ENCODE data around the gene ADAM17.
A peak's percentile ranks its signal among the peaks of the same experiment; 100 is the strongest.
"Not testable (repeated sequence)": the region's sequence is repeated elsewhere in the genome, so short reads cannot be mapped to it uniquely, and the experiment has no call there.

ADAM17 gene

GRCh38 chr2:9555297-9556120 is at the start of gene ADAM17:
Gene ADAM17, minus strand, starts transcription at chr2:9555830. Its CDS starts 225 bp downstream, at chr2:9555605.
- DNase-seq, result peak; percentile 71

- DNase-seq, result no peak
These were observed 46.8 kb upstream of the ADAM17 start for GRCh38 chr2:9602412-9602811.

- DNase-seq, result no peak
These were observed 45.8 kb upstream of the ADAM17 start for GRCh38 chr2:9601397-9601796.

DNA sequence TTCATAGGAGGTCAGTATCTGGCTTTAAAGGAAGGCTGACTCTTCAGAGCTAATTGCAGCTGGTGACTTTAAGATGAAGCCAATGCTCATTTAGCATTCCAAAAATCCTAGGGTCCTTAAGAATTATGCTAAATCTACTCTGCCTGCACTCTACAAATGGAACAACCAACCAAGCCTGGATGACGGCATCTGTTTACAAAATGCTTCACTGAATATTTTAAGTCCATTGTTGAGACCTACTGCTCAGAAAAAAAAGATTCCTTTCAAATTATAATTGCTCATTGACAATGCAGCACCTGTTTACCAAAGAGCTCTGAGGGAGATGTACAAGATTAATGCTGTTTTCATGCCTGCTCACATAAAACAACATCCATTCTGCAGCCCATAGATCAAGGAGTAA is 43.8 kb upstream of the ADAM17 start:
- DNase-seq, result no peak

DNA sequence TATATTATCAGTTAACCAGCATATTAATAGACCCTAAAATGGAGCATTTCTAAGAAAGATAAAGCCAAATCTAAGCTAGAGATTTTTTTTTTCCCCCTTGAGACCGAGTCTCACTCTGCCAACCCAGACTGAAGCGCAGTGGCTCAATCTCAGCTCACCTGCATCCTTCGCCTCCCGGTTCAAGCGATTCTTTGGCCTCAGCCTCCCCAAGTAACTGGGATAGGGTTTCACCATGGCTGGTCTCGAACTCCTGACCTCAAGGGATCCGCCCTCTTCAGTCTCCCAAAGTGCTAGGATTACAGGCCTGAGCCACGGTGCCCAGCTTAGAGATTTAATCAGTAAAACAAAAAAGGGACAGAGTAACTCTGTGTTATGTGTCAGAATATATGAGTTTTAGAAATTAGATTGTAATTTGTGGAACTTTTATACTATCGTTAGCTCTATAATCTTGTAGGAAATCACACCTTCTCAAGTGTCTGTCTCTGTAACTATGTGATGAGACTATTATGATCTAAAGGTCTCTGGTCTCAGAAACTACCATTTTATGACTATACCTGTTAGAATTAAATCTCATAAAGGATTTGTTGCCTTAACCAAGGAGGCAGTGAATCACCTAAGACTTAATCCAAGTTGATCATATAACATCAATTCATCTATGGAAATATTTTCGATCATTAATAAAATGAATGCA is 41.1 kb upstream of the ADAM17 start:
- no peak for DNase-seq

GRCh38 chr2:9595746-9596145 is 40.1 kb upstream of the ADAM17 start:
- no peak for DNase-seq

- not testable (repeated sequence) for DNase-seq
These were observed 39.6 kb upstream of the ADAM17 start for GRCh38 chr2:9595256-9595655.

- DNase-seq, result no peak
These were observed 38.9 kb upstream of the ADAM17 start for GRCh38 chr2:9594366-9595054.

DNA sequence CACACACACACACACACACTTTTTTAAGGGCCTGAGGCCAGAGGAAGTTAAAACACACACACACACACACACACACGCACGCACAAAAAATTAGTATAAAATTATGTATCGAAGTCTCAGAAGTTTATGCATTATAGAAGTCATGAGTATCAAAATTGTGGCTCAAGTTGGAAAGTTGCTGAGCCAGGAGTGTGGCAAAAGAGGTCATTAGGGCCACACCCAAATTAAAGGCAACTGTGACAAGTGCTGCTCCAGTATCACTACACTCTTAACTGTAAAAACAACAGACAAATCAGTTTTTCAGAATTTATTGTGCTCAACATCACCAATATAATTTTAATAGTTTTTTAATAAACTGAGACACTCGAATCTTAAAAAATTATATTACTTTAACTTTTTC is 38.3 kb upstream of the ADAM17 start:
- DNase-seq, result no peak

DNA sequence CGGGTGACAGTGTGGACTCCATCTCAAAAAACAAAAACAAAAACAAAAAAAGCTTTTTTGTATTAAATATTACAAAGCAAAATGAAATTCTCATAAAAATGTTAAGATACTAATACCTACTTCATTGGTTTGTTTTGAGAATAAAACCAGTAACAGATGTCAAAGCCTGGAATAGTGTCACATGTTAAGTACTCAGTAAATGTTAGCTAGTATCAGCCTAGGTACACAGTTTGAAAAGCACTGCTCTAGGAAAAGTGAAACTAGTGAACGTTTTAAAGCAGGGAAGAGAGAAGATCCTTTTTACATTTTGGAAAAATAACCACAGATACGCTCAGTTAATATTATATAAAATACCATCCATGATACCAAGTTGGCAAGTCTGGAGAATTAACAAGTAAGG is 37.1 kb upstream of the ADAM17 start:
- no peak for DNase-seq

GRCh38 chr2:9590641-9591040 is 35.0 kb upstream of the ADAM17 start:
- no peak for DNase-seq

GRCh38 chr2:9586465-9586864 is 30.8 kb upstream of the ADAM17 start:
- no peak for DNase-seq

- no peak for DNase-seq
These were observed 29.9 kb upstream of the ADAM17 start for GRCh38 chr2:9585486-9585885.

- DNase-seq, result not testable (repeated sequence)
These were observed 29.3 kb upstream of the ADAM17 start for GRCh38 chr2:9584902-9585301.

GRCh38 chr2:9582624-9583023 is 27.0 kb upstream of the ADAM17 start:
- DNase-seq, result no peak

DNA sequence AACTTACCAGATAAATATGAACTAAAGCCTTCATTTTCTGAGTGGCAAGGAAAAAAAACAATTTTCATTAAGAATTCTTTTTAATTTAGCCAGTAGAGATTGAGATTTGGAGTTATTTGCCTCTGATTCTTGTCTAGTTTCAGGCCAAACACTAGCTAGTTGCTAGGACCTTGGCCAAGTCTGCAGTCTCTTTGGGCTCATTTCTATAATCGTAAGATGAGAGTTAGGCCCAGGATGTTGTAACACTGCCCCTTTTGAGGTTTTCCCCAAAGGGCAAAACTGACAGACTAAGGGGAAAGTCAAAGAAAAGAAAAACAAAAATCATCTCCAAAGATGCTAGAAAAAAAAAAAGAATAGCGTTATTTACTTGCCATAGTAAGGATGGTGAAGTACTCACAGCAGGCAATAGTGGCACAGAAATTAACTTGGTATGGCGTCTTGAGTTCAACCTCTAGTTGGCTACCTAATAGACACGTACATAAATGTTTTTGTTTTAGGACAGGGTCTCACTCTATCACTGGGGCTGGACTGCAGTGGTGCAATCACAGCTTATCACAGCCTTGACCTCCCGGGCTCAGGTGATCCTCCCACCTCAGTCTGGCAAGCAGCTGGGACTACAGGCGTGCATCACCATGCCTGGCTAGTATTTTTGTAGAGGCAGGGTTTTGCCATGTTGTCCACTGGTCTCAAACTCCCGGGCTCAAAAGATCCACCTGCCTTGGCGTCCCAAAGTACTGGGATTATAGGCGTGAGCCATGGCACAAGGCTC is 23.0 kb upstream of the ADAM17 start:
- no peak for DNase-seq

DNA sequence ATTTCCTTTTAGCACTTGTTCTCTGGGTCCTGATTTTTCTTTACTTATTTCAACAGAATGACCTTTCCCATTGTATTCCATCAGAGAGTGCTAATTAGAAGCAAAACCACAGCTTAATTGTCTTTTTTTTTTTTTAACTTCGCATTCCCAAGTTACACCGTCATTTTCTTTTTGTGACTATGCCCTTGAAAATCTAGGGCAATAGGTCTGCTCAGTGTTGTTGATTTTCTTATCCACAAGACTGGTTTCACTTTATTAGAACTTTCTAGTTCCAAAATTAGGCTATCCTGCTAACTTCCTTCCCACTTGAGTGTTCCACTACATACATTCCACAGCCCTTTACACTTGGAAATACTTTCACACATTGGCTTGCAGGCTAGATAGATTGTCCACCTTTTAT is 18.7 kb upstream of the ADAM17 start:
- no peak for DNase-seq

DNA sequence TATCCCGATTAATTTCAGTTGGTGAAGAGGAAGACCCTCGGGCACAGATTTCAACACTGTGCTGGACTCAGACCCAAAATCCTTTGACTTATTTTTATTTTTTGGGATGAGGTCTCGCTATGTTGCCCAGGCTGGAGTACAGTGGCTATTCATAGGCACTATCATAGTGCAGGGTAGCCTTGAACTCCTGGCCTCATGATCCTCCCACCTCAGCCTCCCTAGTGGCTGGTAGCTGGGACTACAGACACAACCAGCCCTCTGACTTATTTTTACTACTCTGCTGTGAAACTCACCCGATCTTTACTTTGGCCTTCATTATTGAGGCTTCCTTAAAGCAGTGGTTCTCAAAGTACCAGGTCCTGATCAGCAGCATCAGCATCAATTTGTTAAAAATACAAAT is 18.2 kb upstream of the ADAM17 start:
- DNase-seq, result no peak

DNA sequence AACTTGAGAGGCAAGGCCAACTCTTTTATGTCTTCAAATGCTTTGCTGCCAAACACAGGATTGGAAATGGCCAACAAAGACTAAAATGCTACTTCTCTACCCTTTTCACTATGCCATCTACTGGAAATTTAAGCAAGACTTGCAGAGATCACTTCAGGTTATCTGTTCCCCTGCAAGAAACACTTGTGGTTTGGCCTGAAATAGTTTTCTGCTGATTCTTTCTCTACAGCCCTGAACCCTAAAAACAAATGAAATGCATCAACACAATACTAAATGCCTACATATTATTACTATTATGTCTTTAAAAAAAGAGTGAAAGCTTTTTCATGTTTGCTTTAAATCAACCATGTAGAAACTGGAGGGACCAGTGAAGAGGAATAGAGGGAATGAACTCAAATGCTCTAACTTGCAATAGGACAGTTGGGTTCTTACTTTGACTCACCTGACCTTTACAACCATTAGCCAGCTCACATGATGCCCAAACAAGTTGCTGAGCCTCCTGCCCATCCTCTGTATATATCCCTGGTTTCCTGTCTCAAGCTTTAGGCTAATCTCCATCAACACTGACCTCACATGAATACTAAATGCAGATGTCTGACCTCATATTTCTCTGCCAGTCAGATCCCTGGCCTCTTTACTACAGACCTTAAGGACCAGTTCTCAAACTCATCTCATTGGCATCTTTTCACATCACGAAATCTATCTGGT is 17.5 kb upstream of the ADAM17 start:
- no peak for DNase-seq

GRCh38 chr2:9570182-9571060 is 14.8 kb upstream of the ADAM17 start:
- no peak for DNase-seq

DNA sequence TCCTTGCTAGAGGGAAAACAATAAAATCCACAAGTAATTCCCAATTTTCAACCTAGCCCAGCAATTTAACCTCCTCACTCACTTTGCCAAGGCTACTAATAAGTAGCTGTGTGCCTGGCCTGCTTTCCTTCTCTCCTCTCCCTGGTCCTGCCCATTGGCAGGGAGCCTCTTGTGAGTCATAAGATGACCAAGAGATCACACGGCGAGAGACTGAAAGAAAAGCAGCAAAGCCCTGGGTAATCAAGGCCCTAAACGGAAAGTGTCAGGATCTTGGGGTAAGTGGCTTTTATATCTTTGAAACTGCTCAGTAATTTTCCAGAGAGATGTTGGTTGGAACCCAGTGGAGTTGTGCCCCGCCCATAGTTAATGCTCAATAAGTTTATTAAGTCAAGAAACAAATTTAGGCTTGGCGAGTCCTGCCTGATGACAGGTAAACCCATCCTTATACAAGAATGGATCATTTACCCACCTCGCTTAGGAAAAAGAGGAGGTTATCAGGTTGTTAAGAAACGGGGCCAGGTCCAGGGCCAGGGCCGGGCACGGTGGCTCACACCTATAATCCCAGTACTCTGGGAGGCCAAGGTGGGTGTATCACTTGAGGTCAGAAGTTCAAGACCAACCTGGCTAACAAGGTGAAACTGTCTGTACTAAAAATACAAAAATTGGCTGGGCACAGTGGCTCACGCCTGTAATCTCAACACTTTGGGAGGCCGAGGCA is 10.0 kb upstream of the ADAM17 start:
- no peak for DNase-seq
